NCI-H460 (cell line): ENCODE measurements around the gene VIPR2. TPM values are rescaled to one million over a fixed set of nuclear protein-coding genes. Genes with fewer than 3 reads are reported as not detected.

Experiments
- DNase-seq: peaks from one replicate; pipeline ENCODE4 v3.0.0-alpha.2; 2016; ENCODE audit warnings: low read depth; ENCODE audit errors: extremely low read depth
- total RNA-seq: library from RNA; depleted of rRNA; stranded (reverse); fragments of >200 nt; shearing (Covaris generic); gene quantifications from 2 replicates; pipeline ENCODE4 v1.2.3, GENCODE V29; 2014

VIPR2 gene
- total RNA-seq, 1 experiment from 2014 or later, result 0.30 TPM

DNA sequence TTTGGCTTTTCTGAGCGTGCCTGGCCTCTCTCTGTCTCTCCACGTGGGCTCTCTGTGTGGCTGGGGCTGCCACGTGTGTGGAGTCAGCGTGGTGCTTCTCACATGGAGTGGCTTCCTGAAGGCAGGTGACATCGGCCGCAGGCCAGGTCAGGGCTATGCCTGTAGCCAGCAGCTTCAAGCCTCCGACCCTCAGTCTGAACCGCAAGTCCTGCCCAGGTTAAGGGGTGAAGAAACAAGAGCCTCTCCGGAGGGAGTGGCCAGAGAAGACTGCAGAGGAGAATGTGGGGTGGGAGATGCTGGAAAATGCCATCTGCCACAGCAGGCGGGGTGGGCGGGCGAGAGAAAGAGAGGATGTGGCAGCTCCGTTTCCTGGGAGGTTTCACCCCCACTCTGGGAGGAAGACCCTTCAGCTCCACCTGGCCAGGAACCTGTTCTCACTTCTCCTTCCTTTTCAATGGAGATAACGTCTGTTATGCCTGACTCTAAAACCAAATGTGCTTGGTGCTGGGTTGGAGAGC lies 14.3 kb upstream of the VIPR2 start:
- no peak for DNase-seq

DNA sequence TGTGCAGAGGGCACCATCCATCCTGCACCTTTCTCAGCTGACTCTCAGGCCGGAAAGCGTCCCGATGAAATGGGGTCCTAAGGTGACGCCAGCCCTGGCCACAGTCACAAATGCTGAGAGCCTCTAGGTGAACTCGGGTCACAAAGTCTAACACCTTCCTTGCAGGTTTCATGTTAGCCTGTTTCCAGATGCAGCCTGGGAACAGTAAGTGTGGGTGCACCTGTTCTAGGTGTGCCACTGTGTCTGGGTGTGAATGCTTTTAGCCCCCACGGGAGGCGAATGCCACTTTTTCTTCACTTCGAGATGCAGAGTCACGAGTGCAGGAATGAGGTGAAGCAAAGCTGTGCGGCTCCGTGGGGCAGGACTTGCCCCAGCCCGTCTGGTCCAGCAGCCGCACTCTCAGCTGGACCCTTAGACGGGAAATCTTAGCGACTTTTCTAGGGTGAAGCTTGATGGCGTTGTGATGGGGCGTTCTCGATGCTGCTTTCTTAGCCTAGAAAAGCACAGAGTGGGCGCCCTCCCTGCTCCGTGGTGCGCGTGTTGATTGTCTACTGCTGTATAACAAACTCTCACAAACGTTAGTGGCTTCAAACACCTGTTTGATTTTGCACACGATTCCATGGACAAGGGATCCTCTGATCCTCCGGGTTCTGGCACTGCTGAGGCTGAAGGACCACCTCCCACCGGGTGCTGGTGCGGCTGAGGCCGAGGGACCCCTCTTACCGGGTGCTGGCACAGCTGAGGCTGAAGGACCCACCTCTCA lies 13.6 kb upstream of the VIPR2 start:
- no peak for DNase-seq

DNA sequence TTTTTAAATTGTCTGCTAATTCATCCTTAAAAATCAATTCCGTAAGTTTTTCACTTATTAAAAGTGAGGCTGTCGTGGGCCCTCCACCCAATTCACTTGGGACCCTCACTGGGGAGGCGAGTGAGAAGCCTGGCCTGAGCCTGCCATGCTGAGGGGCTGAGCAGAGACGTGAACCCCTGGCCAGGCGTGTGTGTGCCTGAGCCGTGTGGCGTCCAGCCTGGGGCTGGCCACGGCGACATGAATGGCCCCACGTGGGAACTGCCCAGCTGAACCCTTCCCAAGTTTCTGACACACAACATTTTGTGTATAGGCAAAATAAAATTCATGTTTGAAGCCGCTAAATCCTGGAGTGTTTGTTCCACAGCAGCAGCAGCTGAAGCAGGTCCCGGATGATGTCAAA lies 13.0 kb upstream of the VIPR2 start:
- no peak for DNase-seq

DNA sequence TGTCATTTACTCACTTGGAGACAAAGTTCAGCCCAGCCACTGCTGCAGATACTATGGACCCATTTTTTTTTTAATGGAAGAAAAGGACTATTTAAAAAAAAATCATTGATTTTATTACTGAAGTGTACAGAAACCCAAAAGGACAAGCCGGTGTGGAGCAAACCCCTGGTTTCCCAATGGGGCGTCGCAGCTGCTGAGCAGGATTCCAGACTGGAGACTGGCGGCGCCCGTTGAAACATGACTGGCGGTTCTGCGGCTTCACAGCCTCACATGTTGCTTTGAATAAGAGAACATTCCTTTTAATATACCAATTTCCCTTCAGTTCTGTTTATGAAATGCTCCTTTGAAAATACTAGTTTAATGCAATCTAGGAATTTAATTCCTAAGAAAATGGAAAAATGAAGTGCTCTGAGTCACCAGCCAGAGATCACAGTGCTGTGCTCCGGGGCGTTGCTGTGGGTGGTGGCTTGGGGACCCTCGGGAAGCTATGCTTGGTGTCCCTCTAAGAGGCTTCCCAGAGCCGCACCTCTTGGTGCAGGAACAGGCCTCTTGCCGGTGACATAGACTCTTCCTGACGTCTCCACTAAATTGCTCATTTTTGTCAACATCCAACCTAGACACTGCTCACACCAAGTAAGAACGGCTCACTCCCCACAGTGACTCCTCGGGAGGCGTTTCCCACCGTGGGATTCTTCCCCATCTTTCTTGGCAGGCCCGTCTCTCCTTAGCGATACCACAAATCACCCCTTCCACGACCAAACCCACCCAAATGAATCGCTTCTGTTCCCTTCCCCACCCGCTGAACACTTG lies 12.0 kb upstream of the VIPR2 start:
- DNase-seq, result no peak

DNA sequence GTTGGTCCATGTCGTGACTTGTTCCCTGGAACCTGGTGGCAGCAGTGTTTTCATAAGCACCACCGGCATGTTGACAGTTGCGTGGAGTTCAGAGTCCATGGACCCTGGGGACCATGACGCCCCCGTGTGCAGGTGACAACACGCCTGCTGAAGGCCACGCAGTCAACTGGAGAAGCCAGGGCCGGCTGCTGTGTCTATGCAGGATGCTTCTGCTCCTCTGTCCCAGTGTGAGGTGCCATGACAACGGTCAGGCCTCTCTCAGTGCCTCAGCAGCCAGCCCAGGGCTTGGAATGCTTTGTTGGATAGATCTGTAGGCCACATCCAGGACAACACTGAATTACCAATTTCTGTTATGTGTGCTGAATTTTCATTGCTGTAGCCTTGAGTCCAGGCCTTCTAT lies 10.7 kb upstream of the VIPR2 start:
- no peak for DNase-seq

DNA sequence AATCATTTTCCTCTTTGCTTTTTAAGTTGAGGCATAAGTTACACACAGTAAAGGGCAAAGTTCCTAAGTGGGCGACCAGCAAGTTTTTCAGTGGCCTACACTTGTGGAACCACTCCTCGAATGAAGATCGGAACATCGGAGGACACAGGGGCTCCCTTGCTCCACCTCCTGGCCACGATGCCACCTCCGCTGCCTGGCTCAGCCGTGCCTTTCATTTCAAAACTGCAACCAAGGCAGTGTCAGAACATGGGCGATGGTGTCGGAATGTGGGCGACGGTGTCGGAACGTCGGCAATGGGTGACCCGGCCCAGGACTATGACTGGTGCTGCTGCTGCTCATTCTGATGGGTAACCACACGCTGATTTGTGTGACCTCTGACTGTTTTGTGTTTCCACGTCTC lies 9.6 kb upstream of the VIPR2 start:
- no peak for DNase-seq

DNA sequence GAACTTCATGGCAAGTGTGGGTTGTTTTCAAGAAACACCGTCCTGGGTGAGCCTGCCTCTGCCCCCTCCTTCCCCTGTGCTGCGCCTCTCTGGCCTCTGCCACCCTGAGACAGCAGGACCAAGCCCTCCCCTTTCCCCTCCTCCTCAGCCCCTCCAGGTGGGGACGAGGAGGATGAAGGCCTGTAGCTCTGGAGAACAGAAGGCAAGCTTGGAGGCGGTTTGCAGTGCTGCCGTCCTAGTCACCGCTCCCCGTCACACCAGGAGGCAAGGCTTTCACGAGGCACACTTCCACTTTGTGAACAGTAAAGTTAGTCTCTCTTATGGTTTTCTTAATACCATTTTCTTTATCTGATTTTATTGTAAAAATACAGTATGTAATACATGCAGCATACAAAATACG lies 8.8 kb upstream of the VIPR2 start:
- DNase-seq, result no peak

DNA sequence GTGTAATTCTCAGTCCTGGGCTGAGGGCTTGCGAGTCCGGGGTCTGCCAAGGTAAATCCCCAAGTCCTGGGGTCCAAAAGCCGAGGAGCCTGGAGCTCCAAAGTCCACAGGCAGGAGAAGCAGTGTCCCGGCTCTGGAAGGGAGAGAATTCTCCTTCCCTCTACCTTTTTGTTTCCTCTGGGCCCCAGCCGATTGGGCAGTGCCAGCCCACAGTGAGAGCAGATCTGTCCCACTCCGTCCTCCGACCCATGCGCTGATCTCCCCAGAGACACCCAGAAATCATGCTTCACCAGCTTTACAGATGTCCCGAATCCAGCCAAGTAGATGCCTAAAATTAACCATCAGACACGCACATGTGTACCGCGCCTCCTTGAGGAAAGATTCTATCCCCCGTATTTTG lies 8.1 kb upstream of the VIPR2 start:
- no peak for DNase-seq

DNA sequence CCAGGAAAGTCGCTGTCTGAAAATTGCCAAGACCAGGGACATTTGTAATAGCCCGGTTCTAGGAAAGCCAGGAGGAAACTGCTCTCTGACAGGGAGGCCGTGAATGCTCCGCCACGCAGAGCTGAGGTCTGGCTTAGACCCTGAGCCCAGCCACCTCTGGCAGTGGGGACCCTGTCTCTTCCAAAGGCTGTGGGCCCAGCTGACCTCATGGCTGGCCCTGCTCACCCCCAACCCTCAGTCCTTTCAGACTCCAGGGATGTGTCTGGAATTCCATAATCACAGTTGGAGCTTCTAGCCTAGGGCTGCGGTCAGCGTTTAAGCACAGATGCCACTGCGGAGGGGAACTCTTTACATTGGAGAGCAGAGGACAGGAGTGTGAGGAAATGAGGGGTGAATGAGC lies 6.6 kb upstream of the VIPR2 start:
- no peak for DNase-seq

DNA sequence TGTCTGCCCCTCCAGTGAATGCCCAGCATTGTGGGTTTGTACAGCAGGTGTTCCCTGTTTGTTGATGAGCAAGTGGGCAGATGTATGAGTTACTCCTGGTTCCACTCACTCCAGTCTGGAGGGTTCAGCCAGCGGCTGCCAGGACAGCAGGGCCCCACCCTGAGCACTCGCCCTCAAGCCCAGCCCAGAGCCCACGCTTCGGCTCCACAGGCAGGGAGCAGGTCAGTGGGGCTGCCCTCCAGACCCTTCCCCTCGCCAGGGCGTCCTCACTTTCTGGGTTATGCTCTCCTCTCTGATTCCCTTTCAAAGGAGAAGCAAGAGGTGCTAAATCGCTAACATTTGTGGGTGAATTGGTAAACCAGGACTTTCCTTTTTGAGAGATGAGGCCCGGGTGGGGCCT lies 4.8 kb upstream of the VIPR2 start:
- DNase-seq, result no peak

DNA sequence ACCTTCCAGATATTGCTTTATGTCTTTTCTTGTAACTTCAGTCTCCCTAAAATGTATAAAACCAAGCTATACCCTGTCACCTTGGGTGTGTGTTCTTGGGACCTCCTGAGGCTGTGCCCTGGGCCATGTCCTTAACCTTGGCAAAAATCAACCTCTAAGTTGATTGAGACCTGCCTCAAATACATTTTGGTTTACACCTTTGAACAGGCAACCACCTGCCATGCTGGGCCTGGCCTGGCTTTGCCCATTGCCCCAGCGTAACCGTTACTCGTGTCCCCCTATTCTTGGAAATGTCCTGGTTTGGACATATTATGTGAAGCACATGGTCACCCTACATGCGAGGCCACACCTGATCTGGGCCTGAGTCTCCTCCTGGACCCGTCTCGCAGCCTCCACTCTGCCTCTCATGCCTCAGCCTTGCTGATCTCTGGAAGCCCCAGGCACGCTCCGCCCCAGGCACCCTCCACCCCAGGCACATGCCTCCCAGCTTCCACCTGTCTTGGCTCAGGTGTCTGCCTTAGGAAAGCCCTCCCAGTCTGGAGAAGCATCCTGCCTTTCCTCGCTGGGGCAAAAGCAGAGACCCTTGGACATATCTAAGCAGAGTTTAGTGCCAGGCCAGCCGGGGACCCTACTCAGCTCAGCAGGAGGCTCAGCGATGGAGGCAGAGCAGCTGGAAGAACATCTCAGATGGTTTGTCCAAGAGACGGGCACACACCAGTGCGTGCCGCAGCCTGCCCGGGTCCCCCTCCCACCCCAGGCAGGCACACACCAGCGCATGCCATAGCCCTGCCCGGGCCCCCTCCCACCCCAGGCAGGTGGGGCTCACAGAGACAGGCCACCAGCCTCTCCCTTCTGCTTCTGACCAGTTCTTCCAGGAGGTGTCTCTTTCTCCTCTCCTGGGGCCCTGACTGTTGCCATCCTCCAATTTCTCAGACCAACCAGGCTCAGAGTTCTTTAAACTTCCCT lies 4.0 kb upstream of the VIPR2 start:
- no peak for DNase-seq

DNA sequence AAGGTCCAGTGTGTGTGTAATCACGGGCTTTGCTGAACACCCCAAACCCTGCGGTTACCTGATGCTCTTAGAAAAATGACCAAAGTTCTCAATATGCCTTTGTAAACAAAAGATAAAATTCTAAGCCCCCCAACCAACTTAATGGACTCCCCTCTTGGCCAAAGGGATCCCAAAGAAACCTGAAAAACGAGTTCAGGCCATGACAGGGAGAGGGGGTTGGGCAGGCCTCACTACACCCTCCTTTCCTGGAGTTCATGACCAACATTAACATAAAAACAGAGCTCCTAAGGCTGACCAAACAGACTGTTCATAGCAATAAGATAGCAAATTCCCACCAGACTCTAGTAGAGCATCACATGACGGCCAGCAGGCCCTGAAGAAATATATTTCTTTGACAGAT lies 3.0 kb upstream of the VIPR2 start:
- no peak for DNase-seq

DNA sequence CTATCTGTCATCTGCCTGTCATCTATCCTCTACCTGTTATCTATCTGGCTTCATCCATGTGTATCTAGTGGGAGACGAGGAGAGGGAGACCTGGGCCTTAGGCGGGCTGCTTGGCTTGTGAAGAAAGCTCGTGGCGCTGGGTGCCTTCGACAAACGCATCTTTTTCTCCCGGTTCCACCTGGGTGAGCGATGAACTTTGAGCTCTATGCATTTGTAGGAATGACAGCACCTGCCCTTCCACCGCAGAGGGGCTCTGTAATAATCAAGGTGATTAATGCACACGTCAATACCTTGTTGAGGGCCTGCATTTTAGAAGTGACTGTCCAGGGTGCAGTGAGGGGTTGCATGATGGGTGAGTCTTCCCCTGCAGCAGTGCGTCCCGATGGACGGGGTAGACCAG lies 2.6 kb upstream of the VIPR2 start:
- no peak for DNase-seq

DNA sequence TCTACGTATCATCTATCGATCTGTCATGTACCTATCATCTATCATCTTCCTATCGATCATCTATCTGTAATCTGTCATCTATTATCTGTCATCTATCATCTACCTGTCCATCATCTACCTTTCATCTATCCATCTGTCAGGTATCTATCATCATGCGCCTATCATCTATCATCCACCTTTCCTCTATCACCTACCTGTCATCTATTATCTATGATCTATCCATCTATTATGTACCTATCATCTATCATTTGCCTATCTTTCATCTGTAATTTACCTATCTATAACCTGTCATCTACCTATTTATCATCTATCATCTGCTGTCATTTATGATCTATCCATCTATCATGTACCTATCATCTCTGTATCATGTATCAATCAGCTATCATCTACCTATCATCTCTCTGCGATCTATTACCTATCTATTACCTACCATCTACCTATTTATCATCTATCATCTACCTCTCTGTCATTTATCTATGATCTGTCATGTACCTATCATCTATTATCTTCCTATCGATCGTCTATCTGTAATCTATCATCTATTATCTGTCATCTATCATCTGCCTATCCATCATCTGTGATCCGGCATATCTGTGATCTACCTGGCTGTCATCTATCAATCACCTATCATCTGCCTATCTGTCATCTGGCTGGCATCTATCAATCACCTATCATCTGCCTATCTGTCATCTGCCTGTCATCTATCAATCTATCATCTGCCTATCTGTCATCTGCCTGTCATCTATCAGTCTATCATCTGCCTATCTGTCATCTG lies 1.6 kb upstream of the VIPR2 start:
- DNase-seq, result no peak

DNA sequence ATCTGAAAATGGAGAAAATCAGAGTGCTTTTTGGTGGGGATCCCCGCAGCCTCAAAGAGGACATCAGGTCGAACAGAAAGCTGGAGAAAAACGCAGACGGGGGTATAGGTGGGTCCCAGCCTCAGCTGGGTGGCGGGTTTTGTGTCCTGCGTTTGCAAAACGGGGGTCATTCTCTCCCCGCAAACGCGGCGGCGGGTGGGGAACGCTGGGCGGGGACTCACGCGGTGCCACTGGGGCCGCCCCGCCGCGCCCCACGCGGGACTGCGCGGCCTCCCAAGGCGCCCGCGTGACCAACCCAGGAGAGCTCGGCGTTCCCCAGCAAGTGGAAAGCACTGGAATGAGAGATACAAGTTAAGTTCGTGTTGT lies 806 bp upstream of the VIPR2 start:
- DNase-seq, result no peak

DNA sequence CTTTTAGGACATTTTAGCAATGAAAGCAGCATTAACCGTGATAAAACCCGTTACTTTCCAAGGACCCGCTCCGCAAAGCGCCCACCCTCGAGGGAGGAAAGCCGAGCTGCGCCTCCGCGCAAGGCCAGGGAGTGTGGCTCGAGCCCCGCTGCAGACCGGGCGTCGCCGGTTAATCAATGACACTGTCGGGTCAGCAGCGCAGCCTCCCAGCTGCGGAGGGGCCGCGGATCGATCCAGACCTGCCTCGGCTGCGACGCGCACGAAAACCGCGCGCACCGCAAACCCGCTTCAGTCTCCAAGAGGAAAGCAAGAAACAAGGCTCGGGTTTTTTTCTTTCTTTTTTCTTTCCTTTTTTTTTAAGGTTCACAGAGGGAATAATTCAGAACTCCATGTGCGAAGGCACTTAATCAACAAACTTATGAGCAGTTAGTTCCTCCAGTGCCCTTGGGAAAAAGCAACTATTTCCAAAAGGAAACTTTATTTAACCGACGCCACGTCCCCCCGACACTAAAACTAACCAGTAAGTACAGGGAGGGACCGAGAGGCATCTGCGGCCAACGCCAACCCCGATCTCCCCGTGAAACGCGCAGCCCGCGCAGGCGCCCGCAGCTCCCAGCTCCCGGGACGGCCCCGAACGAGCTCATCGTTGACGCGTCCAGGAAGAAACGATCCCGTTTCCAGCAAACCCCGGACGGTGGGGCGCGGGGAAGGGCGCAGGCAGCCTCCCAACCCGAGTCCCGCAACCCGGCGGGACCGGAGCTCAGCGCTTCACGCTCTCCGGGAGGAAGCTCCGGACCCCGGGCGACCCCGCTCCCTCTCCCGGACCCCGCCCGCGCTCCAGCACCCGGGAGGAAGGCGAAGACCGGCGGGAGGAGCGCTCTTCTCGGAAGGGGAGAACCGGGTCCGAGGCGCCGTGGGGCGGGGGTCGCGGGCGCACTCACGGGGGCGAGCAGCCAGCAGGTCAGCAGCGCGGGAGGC lies 598 bp downstream of the VIPR2 start:
- peak; percentile 9 for DNase-seq

DNA sequence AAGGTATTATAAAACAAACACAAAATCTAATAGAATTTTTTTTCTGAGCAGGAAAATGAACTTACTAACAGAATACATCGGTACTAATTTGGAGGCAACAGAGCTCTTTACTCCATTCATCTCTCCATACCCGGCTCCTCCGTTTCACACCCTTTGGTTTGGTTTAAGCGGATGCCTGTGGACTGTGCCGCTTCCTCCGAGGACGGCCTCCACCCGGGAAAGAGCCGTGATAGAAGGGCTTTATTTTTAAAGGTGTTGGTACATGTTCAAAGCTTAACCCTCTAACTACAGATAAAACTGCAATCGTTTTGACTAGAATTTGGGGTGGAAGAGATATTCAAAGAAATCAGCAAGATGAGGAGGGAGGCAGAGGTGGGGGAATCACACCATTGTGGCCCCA lies 1.9 kb downstream of the VIPR2 start:
- DNase-seq, result no peak

DNA sequence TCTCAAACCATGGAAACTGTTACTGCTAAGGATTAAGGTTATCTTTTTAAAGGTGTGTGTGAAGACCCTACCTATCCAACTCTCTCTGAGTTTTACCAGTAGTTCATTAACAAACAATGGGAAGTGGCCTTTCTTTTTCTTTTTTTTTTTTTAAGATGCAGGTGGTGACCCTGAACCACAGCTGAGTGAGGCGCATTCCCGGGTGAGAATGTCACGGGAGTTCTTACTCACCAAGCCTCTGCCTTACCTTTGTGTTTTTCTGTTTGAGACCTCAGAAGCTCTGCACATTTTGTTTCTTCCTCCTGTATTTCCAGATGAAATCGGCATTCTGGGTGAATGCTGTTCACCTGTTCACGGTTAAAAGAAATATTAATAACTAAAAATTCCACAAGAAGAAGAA lies 2.5 kb downstream of the VIPR2 start:
- DNase-seq, result no peak

DNA sequence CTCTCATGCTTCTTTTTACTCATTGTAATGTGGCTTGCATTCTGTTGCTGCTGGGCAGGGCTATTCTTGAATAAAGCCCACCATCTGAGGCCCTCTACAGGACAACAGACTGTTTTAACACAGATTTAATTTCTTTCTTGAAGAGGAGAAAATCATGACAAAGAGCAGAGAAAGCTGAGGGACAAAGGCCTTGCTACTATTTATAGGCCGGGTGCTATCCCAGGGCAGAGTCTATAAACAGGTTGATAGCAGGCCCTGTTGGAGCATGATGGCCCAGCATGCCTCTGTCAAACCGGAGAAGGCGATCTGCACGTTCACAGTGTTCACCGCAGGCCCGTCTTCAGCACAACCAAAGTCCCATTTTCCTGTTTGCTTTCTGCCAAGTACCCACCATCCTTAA lies 3.0 kb downstream of the VIPR2 start:
- no peak for DNase-seq
